Skeletal muscle satellite cell (primary cell): ENCODE data around the gene PXT1. TPM values are rescaled to one million over a fixed set of nuclear protein-coding genes. Genes with fewer than 3 reads are reported as not detected.

Source experiments
- small RNA-seq: library from RNA; depleted of rRNA; stranded (forward); fragments of <200 nt; gene quantifications from one replicate; pipeline ENCODE3, GENCODE V24; 2012

PXT1 gene

Small RNAs within 50 kb of the gene (small RNA-seq; reads per million reads assigned to genes)
- gene RN7SL502P, result not detected
